ENCODE data around the gene ADGRB3. TPM values are rescaled to one million over a fixed set of nuclear protein-coding genes. Genes with fewer than 3 reads are reported as not detected.

Gene ADGRB3
- total RNA-seq, 4 donors from 2014 or later = 1.6 to 2.6 (median 1.8) TPM

GRCh38 chr6:68911334-68911733, 276.3 kb downstream of the ADGRB3 start:
- TF ChIP-seq, protein P1, sequence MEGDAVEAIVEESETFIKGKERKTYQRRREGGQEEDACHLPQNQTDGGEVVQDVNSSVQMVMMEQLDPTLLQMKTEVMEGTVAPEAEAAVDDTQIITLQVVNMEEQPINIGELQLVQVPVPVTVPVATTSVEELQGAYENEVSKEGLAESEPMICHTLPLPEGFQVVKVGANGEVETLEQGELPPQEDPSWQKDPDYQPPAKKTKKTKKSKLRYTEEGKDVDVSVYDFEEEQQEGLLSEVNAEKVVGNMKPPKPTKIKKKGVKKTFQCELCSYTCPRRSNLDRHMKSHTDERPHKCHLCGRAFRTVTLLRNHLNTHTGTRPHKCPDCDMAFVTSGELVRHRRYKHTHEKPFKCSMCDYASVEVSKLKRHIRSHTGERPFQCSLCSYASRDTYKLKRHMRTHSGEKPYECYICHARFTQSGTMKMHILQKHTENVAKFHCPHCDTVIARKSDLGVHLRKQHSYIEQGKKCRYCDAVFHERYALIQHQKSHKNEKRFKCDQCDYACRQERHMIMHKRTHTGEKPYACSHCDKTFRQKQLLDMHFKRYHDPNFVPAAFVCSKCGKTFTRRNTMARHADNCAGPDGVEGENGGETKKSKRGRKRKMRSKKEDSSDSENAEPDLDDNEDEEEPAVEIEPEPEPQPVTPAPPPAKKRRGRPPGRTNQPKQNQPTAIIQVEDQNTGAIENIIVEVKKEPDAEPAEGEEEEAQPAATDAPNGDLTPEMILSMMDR (IDR thresholded peaks at IDR 0.05; ENCODE audit: low read depth) = no peak

DNA sequence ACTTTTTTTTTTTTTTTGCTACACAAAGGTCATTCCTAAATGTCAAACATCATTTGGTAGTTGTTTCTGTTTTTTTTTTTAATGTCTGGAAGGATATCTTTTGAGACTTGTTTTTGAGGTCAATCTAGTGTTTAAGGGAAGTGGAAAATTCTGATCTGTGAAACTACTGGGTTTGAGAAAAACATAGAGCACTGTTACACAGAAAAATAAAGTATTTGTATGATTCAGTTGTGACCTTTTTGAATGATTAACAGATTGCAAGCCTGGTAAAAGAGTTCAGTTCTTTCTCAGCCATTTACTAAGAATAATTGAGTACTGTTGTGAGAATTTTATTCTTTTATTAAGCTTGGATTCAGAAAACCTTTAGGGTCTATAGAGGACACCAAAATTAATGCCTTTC, 276.7 kb downstream of the ADGRB3 start:
- TF ChIP-seq, protein P1 (IDR thresholded peaks at IDR 0.05; ENCODE audit: low read depth) = no peak

GRCh38 chr6:68915586-68915985, 280.5 kb downstream of the ADGRB3 start:
- TF ChIP-seq, protein P1 (IDR thresholded peaks at IDR 0.05; ENCODE audit: low read depth) = no peak

DNA sequence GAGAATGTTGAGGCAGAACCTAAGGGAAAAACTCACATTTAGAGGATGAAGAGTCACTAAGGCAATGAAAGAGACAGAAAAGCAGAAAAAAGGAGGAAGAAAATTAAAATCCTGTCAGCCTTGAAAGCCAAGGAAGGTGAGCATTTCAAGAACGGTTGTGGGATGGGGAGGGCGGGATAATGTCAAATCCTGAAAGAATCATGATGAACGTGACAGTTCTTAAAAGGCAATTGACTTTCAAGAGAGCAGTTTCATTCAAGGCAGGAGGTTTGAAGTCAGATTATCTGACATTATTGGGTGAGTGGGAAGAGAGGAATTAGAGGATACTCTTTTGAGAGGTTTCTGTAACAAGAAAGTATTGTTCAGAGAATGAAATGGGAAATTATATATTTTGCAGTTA, 284.5 kb downstream of the ADGRB3 start:
- TF ChIP-seq, protein P1 (IDR thresholded peaks at IDR 0.05; ENCODE audit: low read depth) = no peak

- TF ChIP-seq, protein P1 (IDR thresholded peaks at IDR 0.05; ENCODE audit: low read depth) = no peak
Observed at GRCh38 chr6:68941345-68941744, 306.3 kb downstream of the ADGRB3 start.

DNA sequence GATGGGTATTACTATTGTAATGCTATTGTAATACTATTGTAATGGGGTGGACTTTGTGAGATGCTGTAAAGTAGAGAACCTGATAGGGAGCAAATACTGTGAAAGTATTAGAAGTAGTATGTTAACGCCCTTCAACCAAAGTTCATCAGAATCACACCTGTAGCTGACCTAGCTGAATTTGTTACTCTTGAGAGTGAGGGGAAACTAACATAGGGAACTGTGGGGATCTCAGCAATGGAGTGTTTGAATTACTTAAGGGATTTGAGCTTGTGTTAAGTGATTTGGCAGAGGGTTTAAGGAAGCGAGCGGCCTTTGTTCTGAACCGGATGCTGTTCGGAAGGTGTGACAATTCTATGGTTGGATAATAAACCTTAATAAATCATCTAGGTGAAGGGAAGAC, 312.6 kb downstream of the ADGRB3 start:
- TF ChIP-seq, protein P1 (IDR thresholded peaks at IDR 0.05; ENCODE audit: low read depth) = no peak

DNA sequence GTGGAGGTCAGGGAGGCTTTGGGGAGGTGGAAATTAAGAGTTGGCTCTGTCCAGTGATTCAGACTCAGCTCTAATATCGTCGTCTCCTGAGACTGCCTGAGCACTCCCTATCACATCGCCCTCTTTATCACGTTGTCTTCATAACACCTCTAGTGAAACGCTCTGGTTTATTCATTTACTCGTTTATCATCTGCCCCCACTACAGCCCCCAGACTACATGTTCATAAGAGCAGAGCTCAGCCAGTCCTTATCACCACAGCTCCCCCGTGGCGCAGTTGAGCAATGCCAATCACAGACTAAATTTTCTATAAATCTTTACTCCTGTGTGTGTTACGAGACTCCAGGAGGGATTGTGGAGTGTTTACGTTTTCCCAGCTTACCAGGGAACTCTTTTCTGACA, 316.2 kb downstream of the ADGRB3 start:
- TF ChIP-seq, protein P1 (IDR thresholded peaks at IDR 0.05; ENCODE audit: low read depth) = no peak

Measured in subcutaneous adipose tissue (tissue), 4 donors.